ENCODE measurements around the gene HDAC4. TPM values are rescaled to one million over a fixed set of nuclear protein-coding genes. Genes with fewer than 3 reads are reported as not detected.

Gene HDAC4
- total and polyA plus RNA-seq, 3 experiments from 2014 or later: 8.3 to 28.8 (median 24.0) TPM

- ChIA-PET CTCF (interaction anchor here (1.1 kb wide), 1 partner anchor 10 kb away, joined by 3 read pairs; no protein-coding TSS in a partner anchor), POLR2A (interaction anchor here (0.9 kb wide), 1 partner anchor 51 kb away, joined by 3 read pairs; the partner anchor contains the start of gene HDAC4)
- Mint-ChIP-seq H3K4me1 (peaks cover 0 to 3% (median 0%) of the 10 kb centered on the region in 3 donors), H3K36me3 (peaks cover 1 to 30% (median 3%) of the 10 kb centered on the region in 3 donors), H3K4me3 (no peak overlapping the region), H3K27ac (peak overlapping the region in 2 of 8 donors; percentile 55 to 75), H3K27me3 (no peaks in the 10 kb centered on the region), H3K9me3 (peaks cover 0 to 1% (median under 1%) of the 10 kb centered on the region in 5 donors)
- H3K4me1 ChIP-seq (ENCODE audit: insufficient read depth, low read length): peaks cover 10% of the 10 kb centered on the region
- no peak for DNase-seq
- no peaks in the 10 kb centered on the region for H3K27me3 ChIP-seq (ENCODE audit: insufficient read depth, low read length, poor library complexity, severe bottlenecking)
- no peaks in the 10 kb centered on the region for H3K9me3 ChIP-seq (ENCODE audit: low read length)
- H3K4me3 ChIP-seq (ENCODE audit: low read length): no peak overlapping the region
- H3K36me3 ChIP-seq (ENCODE audit: insufficient read depth, low read length): peaks cover 5% of the 10 kb centered on the region
- no peak overlapping the region for H3K27ac ChIP-seq (ENCODE audit: low read depth, low read length)
These were observed 51.2 kb downstream of the HDAC4 start for GRCh38 chr2:239349453-239350135.

- Mint-ChIP-seq H3K4me1 (peaks cover 0 to 3% (median 0%) of the 10 kb centered on the region in 3 donors), H3K27me3 (no peaks in the 10 kb centered on the region), H3K4me3 (no peak overlapping the region), H3K27ac (peak overlapping the region in 1 of 8 donors; percentile 55), H3K9me3 (no peaks in the 10 kb centered on the region), H3K36me3 (peaks cover 0 to 33% (median 1%) of the 10 kb centered on the region in 3 donors)
- CTCF ChIA-PET: no interaction called here
- H3K9me3 ChIP-seq (ENCODE audit: low read length): no peaks in the 10 kb centered on the region
- no peaks in the 10 kb centered on the region for H3K27me3 ChIP-seq (ENCODE audit: insufficient read depth, low read length, poor library complexity, severe bottlenecking)
- no peak overlapping the region for H3K4me3 ChIP-seq (ENCODE audit: low read length)
- POLR2A ChIA-PET: no interaction called here
- DNase-seq: no peak
- H3K36me3 ChIP-seq (ENCODE audit: insufficient read depth, low read length): peaks cover 5% of the 10 kb centered on the region
- no peak overlapping the region for H3K27ac ChIP-seq (ENCODE audit: low read depth, low read length)
- peaks cover 10% of the 10 kb centered on the region for H3K4me1 ChIP-seq (ENCODE audit: insufficient read depth, low read length)
These were observed 52.0 kb downstream of the HDAC4 start for GRCh38 chr2:239348563-239349452.

GRCh38 chr2:239346676-239347075 lies 54.1 kb downstream of the HDAC4 start:
- peaks cover 10% of the 10 kb centered on the region for H3K4me1 ChIP-seq (ENCODE audit: insufficient read depth, low read length)
- peaks cover 0 to 22% (median 4%) of the 10 kb centered on the region in 3 donors for H3K36me3 Mint-ChIP-seq
- H3K27me3 Mint-ChIP-seq: no peaks in the 10 kb centered on the region
- peaks cover 0 to 4% (median 3%) of the 10 kb centered on the region in 3 donors for H3K4me1 Mint-ChIP-seq
- H3K4me3 ChIP-seq (ENCODE audit: low read length): no peak overlapping the region
- H3K9me3 Mint-ChIP-seq: no peaks in the 10 kb centered on the region
- ChIA-PET CTCF (no interaction called here), POLR2A (no interaction called here)
- H3K27ac ChIP-seq (ENCODE audit: low read depth, low read length): no peak overlapping the region
- no peak for DNase-seq
- no peak overlapping the region for H3K27ac Mint-ChIP-seq
- no peaks in the 10 kb centered on the region for H3K36me3 ChIP-seq (ENCODE audit: insufficient read depth, low read length)
- no peaks in the 10 kb centered on the region for H3K27me3 ChIP-seq (ENCODE audit: insufficient read depth, low read length, poor library complexity, severe bottlenecking)
- no peaks in the 10 kb centered on the region for H3K9me3 ChIP-seq (ENCODE audit: low read length)
- no peak overlapping the region for H3K4me3 Mint-ChIP-seq

GRCh38 chr2:239345251-239345650 lies 55.6 kb downstream of the HDAC4 start:
- ChIA-PET POLR2A (no interaction called here), CTCF (no interaction called here)
- no peak for DNase-seq
- Histone ChIP-seq H3K27me3 (ENCODE audit: insufficient read depth, low read length, poor library complexity, severe bottlenecking) (no peaks in the 10 kb centered on the region), H3K4me3 (ENCODE audit: low read length) (no peak overlapping the region), H3K27ac (ENCODE audit: low read depth, low read length) (no peak overlapping the region), H3K4me1 (ENCODE audit: insufficient read depth, low read length) (peaks cover 13% of the 10 kb centered on the region), H3K9me3 (ENCODE audit: low read length) (no peaks in the 10 kb centered on the region), H3K36me3 (ENCODE audit: insufficient read depth, low read length) (no peaks in the 10 kb centered on the region)
- Mint-ChIP-seq H3K4me3 (no peak overlapping the region), H3K27ac (no peak overlapping the region), H3K4me1 (peaks cover 9 to 13% (median 9%) of the 10 kb centered on the region in 3 donors), H3K27me3 (peaks cover 0 to under 1% of the 10 kb centered on the region in 2 donors), H3K36me3 (peaks cover 0 to 11% (median 4%) of the 10 kb centered on the region in 3 donors), H3K9me3 (no peaks in the 10 kb centered on the region)

GRCh38 chr2:239344857-239345216 lies 56.0 kb downstream of the HDAC4 start:
- Histone ChIP-seq H3K4me3 (ENCODE audit: low read length) (no peak overlapping the region), H3K36me3 (ENCODE audit: insufficient read depth, low read length) (no peaks in the 10 kb centered on the region), H3K9me3 (ENCODE audit: low read length) (no peaks in the 10 kb centered on the region), H3K27ac (ENCODE audit: low read depth, low read length) (no peak overlapping the region), H3K4me1 (ENCODE audit: insufficient read depth, low read length) (peaks cover 17% of the 10 kb centered on the region), H3K27me3 (ENCODE audit: insufficient read depth, low read length, poor library complexity, severe bottlenecking) (no peaks in the 10 kb centered on the region)
- H3K4me3 Mint-ChIP-seq: no peak overlapping the region
- no peak overlapping the region for H3K27ac Mint-ChIP-seq
- peaks cover 13 to 18% (median 14%) of the 10 kb centered on the region in 3 donors for H3K4me1 Mint-ChIP-seq
- no peak for DNase-seq
- peaks cover 0 to 11% (median 4%) of the 10 kb centered on the region in 3 donors for H3K36me3 Mint-ChIP-seq
- peaks cover 0 to 3% of the 10 kb centered on the region in 2 donors for H3K27me3 Mint-ChIP-seq
- ChIA-PET POLR2A (no interaction called here), CTCF (interaction anchor here (0.6 kb wide), 1 partner anchor 48 kb away, joined by 3 read pairs; no protein-coding TSS in a partner anchor)
- H3K9me3 Mint-ChIP-seq: no peaks in the 10 kb centered on the region

GRCh38 chr2:239343946-239344856 lies 56.6 kb downstream of the HDAC4 start:
- H3K4me3 Mint-ChIP-seq: no peak overlapping the region
- ChIA-PET CTCF (interaction anchor here (0.6 kb wide), 1 partner anchor 48 kb away, joined by 3 read pairs; no protein-coding TSS in a partner anchor), POLR2A (no interaction called here)

GRCh38 chr2:239343460-239343859 lies 57.4 kb downstream of the HDAC4 start:
- ChIA-PET POLR2A (no interaction called here), CTCF (no interaction called here)
- Histone ChIP-seq H3K27ac (ENCODE audit: low read depth, low read length) (no peak overlapping the region), H3K9me3 (ENCODE audit: low read length) (no peaks in the 10 kb centered on the region), H3K27me3 (ENCODE audit: insufficient read depth, low read length, poor library complexity, severe bottlenecking) (no peaks in the 10 kb centered on the region), H3K4me1 (ENCODE audit: insufficient read depth, low read length) (peaks cover 25% of the 10 kb centered on the region), H3K4me3 (ENCODE audit: low read length) (no peak overlapping the region), H3K36me3 (ENCODE audit: insufficient read depth, low read length) (no peaks in the 10 kb centered on the region)
- no peaks in the 10 kb centered on the region for H3K9me3 Mint-ChIP-seq
- peaks cover 0 to 4% (median 3%) of the 10 kb centered on the region in 3 donors for H3K36me3 Mint-ChIP-seq
- H3K27ac Mint-ChIP-seq: no peak overlapping the region
- H3K4me3 Mint-ChIP-seq: no peak overlapping the region
- H3K4me1 Mint-ChIP-seq: peaks cover 21 to 27% (median 26%) of the 10 kb centered on the region in 3 donors
- H3K27me3 Mint-ChIP-seq: peaks cover 0 to 3% of the 10 kb centered on the region in 2 donors
- no peak for DNase-seq

More at GRCh38 chr2:239343946-239344856, 56.6 kb downstream of the HDAC4 start:
- Mint-ChIP-seq H3K27ac (peak overlapping the region in 3 of 8 donors; percentile 7 to 91 (median 9)), H3K4me1 (peaks cover 20 to 24% (median 20%) of the 10 kb centered on the region in 3 donors), H3K36me3 (peaks cover 0 to 6% (median 4%) of the 10 kb centered on the region in 3 donors), H3K9me3 (no peaks in the 10 kb centered on the region), H3K27me3 (peaks cover 0 to 3% of the 10 kb centered on the region in 2 donors)
- Histone ChIP-seq H3K27ac (ENCODE audit: low read depth, low read length) (no peak overlapping the region), H3K36me3 (ENCODE audit: insufficient read depth, low read length) (no peaks in the 10 kb centered on the region), H3K27me3 (ENCODE audit: insufficient read depth, low read length, poor library complexity, severe bottlenecking) (no peaks in the 10 kb centered on the region), H3K9me3 (ENCODE audit: low read length) (no peaks in the 10 kb centered on the region), H3K4me1 (ENCODE audit: insufficient read depth, low read length) (peaks cover 23% of the 10 kb centered on the region), H3K4me3 (ENCODE audit: low read length) (no peak overlapping the region)
- no peak for DNase-seq
